ENCODE measurements around the gene IGF1R.

IGF1R gene

DNA sequence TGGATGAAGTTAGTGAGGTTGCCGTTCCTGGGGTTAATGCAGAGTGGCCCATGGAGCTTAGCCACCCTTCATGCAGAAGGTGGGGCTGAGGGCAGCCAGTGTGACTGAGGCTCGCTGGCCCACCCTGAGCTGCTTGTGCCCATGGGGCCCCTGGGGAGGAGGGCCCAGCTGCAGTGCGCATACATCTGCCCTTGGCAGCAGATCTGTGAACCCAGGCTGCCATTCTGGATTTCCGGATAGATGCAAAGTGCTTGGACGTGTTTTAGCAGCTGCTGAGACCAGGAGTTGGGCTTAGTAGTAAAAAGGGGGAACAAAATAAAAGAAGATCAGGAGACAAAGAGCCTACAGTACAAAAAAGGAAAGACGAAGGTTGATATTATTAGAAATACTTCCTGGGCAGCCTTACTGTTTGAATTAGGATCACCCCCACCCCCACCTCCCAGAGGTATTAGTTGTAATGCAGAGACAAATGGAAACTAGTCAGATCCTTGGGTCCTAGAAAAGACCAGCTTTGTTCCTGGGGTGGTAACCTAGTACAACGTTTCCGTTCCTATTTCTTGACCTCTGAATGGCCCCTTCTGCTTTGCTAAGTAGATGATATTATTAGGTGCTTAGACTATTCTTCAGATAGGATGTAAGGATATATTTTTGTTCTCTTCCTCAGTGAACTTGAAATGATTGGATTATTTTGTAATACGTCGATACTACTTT lies 70.2 kb downstream of the IGF1R start:
- DNase-seq (ENCODE audit: low spot score) (no peak), ATAC-seq (ENCODE audit: low read depth) (no peak)
- Histone ChIP-seq H3K4me3 (ENCODE audit: severe bottlenecking) (no peak overlapping the region), H3K36me3 (ENCODE audit: low read depth) (0 out of 2 replicates have a peak, but pooled peaks cover 2% of the 10 kb centered on the region), H3K27ac (ENCODE audit: poor library complexity, severe bottlenecking) (no peak overlapping the region), H3K9me3 (ENCODE audit: severe bottlenecking) (no peaks in the 10 kb centered on the region), H3K27me3 (ENCODE audit: insufficient read depth, poor library complexity, severe bottlenecking) (no peaks in the 10 kb centered on the region), H3K4me1 (ENCODE audit: insufficient read depth, poor library complexity, severe bottlenecking) (peaks cover 3% of the 10 kb centered on the region)
- TF ChIP-seq CTCF (IDR thresholded peaks at IDR 0.05; ENCODE audit: poor library complexity, severe bottlenecking), result no peak

DNA sequence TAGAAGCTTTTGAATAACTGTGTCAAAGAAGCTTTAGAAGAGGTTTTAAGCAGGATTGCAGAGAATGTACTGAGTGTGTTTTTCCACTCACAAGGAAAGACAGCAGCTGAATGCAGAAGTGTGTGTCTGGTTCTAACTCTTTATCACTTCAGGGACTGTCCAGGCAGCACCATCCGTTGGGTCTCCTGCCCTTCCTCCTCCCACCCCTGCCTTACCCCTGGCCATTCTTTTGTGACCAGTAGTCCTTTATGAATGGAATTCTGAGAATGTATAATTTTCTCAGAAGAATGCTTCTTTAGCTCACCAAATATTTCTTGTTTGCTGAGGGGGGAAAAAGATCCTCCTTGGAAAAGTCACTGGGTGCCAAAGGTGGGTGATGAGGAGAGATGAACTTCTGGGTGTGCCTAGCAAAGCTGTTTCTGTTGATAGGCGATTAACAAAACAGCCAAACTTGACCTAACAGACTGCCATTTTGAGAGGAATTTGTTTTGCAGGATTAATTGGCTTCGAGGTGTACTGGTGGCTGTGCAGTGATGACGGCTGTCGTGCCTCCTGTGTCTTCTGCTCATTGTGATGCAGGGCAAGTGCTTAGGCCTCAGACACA lies 70.9 kb downstream of the IGF1R start:
- Histone ChIP-seq H3K27me3 (ENCODE audit: insufficient read depth, poor library complexity, severe bottlenecking) (no peaks in the 10 kb centered on the region), H3K27ac (ENCODE audit: poor library complexity, severe bottlenecking) (no peak overlapping the region), H3K36me3 (ENCODE audit: low read depth) (0 out of 2 replicates have a peak, but pooled peaks cover 2% of the 10 kb centered on the region), H3K9me3 (ENCODE audit: severe bottlenecking) (no peaks in the 10 kb centered on the region), H3K4me3 (ENCODE audit: severe bottlenecking) (no peak overlapping the region), H3K4me1 (ENCODE audit: insufficient read depth, poor library complexity, severe bottlenecking) (no peaks in the 10 kb centered on the region)
- no peak for TF ChIP-seq CTCF (IDR thresholded peaks at IDR 0.05; ENCODE audit: poor library complexity, severe bottlenecking)
- ATAC-seq (ENCODE audit: low read depth) (no peak), DNase-seq (ENCODE audit: low spot score) (no peak)

GRCh38 chr15:98720031-98720430 lies 71.7 kb downstream of the IGF1R start:
- no peak for TF ChIP-seq CTCF (IDR thresholded peaks at IDR 0.05; ENCODE audit: poor library complexity, severe bottlenecking)
- no peak for DNase-seq (ENCODE audit: low spot score)
- Histone ChIP-seq H3K27me3 (ENCODE audit: insufficient read depth, poor library complexity, severe bottlenecking) (no peaks in the 10 kb centered on the region), H3K9me3 (ENCODE audit: severe bottlenecking) (no peaks in the 10 kb centered on the region), H3K4me1 (ENCODE audit: insufficient read depth, poor library complexity, severe bottlenecking) (no peaks in the 10 kb centered on the region), H3K27ac (ENCODE audit: poor library complexity, severe bottlenecking) (no peak overlapping the region), H3K4me3 (ENCODE audit: severe bottlenecking) (no peak overlapping the region), H3K36me3 (ENCODE audit: low read depth) (0 out of 2 replicates have a peak, but pooled peaks cover 2% of the 10 kb centered on the region)
- no peak for ATAC-seq (ENCODE audit: low read depth)

- Histone ChIP-seq H3K36me3 (ENCODE audit: low read depth) (0 out of 2 replicates have a peak, but pooled peaks cover 2% of the 10 kb centered on the region), H3K4me1 (ENCODE audit: insufficient read depth, poor library complexity, severe bottlenecking) (peaks cover 7% of the 10 kb centered on the region), H3K9me3 (ENCODE audit: severe bottlenecking) (no peaks in the 10 kb centered on the region)
Measured at GRCh38 chr15:98720577-98721565, 72.5 kb downstream of the IGF1R start.

More at GRCh38 chr15:98720577-98721565, 72.5 kb downstream of the IGF1R start:
- DNase-seq (ENCODE audit: low spot score) (no peak), ATAC-seq (ENCODE audit: low read depth) (no peak)
- H3K27ac ChIP-seq (ENCODE audit: poor library complexity, severe bottlenecking), result no peak overlapping the region
- H3K4me3 ChIP-seq (ENCODE audit: severe bottlenecking), result no peak overlapping the region
- no peaks in the 10 kb centered on the region for H3K27me3 ChIP-seq (ENCODE audit: insufficient read depth, poor library complexity, severe bottlenecking)
- no peak for TF ChIP-seq CTCF (IDR thresholded peaks at IDR 0.05; ENCODE audit: poor library complexity, severe bottlenecking)
